Middle frontal gyrus (tissue), 1 donor: ENCODE measurements around the gene TNFAIP8.
"Not testable (repeated sequence)": the region's sequence is repeated elsewhere in the genome, so short reads cannot be mapped to it uniquely, and the experiment has no call there.

Experiments
- DNase-seq: peaks from one replicate; pipeline ENCODE4 v3.0.0-alpha.2; 2015; ENCODE audit warnings: low spot score; ENCODE audit errors: extremely low spot score

TNFAIP8 gene

GRCh38 chr5:119417891-119418605, 62.2 kb downstream of the TNFAIP8 start:
- DNase-seq = no peak

GRCh38 chr5:119418606-119419100, 62.8 kb downstream of the TNFAIP8 start:
- no peak for DNase-seq

- DNase-seq = no peak
Observed at GRCh38 chr5:119420169-119420568, 64.3 kb downstream of the TNFAIP8 start.

- no peak for DNase-seq
Observed at GRCh38 chr5:119426057-119426456, 70.2 kb downstream of the TNFAIP8 start.

GRCh38 chr5:119427060-119427459, 71.2 kb downstream of the TNFAIP8 start:
- DNase-seq = no peak

- DNase-seq = not testable (repeated sequence)
Observed at GRCh38 chr5:119427596-119427995, 71.8 kb downstream of the TNFAIP8 start.

- DNase-seq = not testable (repeated sequence)
Observed at GRCh38 chr5:119428166-119428565, 72.3 kb downstream of the TNFAIP8 start.

- not testable (repeated sequence) for DNase-seq
Observed at GRCh38 chr5:119428574-119428973, 72.8 kb downstream of the TNFAIP8 start.

GRCh38 chr5:119432674-119433237, 76.9 kb downstream of the TNFAIP8 start:
- DNase-seq = not testable (repeated sequence)

GRCh38 chr5:119435436-119436132, 79.8 kb downstream of the TNFAIP8 start:
- no peak for DNase-seq

- not testable (repeated sequence) for DNase-seq
Observed at GRCh38 chr5:119437785-119438586, 82.2 kb downstream of the TNFAIP8 start.

- DNase-seq = not testable (repeated sequence)
Observed at GRCh38 chr5:119438587-119438917, 82.7 kb downstream of the TNFAIP8 start.

GRCh38 chr5:119439140-119439631, 83.4 kb downstream of the TNFAIP8 start:
- no peak for DNase-seq

GRCh38 chr5:119439632-119440031, 83.8 kb downstream of the TNFAIP8 start:
- DNase-seq = not testable (repeated sequence)

GRCh38 chr5:119444643-119445042, 88.8 kb downstream of the TNFAIP8 start:
- DNase-seq = not testable (repeated sequence)

GRCh38 chr5:119445544-119445943, 89.7 kb downstream of the TNFAIP8 start:
- no peak for DNase-seq
